Measurements from ENCODE around the gene TSC22D3.

The TSC22D3 gene

DNA sequence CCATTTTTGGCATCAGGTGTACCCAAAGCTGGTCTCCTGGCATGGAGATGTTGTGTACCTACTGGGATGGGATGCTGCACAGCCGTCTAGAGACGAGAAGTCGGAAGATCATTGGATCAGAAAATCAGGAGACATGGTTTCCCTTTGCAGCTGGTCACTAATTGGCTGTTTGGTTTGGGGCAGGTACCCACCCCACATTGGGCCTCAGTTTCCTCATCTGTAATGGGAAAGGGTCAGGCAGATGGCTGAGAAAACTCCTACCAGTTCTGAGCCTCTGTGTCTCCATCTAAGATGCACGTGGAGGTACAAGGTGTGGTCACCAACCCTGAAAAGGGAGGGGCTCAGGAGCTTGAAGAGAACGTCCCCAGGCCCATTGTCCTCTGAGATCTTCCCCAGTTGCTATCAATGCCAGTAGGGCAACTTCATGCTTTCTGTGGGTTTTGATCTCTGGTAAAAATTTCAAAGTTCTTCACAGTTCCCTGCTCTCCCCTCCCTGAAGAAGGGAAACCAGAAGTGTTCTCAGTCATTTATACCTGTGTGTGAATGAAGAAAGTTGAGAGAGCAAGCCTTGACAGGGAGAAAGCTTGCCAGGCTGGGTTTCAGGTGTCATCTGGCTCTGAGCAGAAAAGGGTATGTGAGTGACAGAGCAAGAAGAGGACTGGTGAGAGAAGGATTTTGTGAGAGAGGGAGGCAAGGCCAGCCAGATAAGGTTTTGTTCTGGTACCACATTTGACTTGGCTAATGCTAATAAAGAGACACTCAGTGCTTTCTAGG is 15.1 kb downstream of the TSC22D3 start:
- no peak for DNase-seq (ENCODE audit: low read depth in 2 of 2)

DNA sequence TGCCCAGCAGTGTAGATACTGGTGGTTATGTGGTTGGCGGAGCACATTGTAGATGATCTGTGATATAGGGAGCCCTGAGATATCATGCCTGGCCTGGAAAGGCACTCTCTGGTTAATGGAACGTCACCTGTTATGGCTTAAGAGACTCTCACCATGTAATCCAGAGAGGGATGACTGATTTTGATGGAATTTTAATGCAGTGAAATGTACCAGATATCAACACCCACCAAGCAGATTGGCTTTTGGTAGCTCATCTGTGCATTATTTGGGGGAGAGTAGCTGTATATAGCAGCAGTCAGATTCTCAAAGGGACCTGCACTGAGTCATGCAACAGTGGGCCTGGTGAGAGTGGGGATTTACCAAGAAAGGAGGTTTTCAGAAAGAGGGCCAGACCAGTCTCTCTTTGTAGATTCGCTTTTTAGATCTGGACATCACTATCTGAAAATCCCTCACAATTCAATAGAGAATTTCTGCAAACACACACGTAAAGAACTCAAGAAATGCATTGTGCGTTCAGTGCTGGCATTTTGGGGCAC is 17.3 kb downstream of the TSC22D3 start:
- DNase-seq (ENCODE audit: low read depth in 2 of 2) = no peak

DNA sequence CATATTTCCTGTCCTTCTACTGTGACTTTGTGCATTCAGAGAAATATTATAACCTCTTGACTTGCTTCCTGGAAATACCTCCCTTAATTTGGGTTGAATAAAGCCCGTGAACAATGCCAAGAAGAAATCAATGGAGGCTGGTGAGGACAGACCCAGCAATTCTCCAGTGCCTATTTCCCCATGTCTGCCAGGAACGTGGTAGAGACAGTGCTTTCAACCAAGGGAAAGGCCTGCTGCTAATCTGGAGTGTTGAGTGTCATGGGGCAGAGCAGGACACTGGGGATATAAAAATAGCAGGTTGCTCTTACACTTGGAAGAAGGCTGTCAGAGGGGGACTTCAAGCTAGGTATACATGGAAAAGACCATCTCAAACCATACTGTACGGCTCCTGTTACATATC is 19.9 kb downstream of the TSC22D3 start:
- no peak for DNase-seq (ENCODE audit: low read depth in 2 of 2)

DNA sequence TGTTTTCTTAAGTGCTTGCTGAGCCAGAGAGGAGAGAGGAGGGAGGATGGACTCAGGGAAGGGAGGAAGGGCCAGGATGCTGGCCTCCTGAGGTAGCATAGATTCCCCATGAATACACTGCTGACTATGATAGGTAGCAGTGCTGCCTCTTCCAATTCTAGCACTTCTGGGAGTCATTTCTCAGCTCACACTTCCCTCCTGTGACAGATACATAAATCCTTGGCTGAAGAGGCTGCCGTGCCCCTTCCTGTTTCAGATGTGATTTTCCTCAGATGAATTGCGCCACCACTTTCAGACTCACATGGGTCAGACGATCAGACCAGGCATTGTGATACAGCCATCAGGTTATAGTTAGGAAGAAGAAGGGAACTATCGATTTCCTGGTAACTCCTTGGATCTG is 22.4 kb downstream of the TSC22D3 start:
- DNase-seq (ENCODE audit: low read depth in 2 of 2) = no peak

DNA sequence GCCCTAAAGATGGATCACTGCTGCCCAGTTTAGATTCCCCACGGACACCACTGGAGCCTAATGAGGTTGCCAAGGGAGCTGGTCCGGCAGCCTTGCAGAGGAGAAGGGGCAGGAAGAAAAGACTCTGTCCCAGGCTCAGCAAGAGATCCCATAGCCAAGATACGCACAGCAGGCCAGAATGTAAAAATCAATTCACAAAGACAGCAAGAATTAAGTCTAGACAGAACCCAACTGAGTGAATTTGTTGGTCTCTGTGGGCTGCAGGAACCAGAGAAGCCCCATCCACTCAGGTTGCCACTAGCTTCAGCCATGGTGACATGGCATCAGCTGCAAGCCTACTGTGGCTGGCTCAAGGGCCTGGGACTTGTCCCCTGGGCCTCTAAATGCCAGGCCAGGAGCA is 22.9 kb downstream of the TSC22D3 start:
- DNase-seq (ENCODE audit: low read depth in 2 of 2) = no peak

DNA sequence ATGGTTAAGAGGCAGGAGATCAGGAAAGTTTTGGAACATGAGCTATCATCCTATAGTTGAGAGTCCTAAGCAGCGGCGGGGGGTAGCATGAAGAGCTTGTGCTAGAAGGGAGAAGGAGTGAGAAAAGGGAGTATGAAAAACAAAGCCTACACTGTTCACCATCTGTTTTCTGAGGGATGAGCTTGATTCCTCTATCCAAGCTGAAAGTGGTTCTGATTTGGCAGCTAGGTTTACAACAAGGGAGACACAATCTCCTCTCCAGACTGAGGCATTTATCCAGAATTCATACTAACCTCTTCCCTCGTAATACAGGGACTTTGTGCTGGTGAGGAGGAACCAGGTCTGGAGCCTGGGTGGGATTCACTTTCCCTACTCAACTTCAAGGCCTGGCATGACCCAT is 23.5 kb downstream of the TSC22D3 start:
- no peak for DNase-seq (ENCODE audit: low read depth in 2 of 2)

DNA sequence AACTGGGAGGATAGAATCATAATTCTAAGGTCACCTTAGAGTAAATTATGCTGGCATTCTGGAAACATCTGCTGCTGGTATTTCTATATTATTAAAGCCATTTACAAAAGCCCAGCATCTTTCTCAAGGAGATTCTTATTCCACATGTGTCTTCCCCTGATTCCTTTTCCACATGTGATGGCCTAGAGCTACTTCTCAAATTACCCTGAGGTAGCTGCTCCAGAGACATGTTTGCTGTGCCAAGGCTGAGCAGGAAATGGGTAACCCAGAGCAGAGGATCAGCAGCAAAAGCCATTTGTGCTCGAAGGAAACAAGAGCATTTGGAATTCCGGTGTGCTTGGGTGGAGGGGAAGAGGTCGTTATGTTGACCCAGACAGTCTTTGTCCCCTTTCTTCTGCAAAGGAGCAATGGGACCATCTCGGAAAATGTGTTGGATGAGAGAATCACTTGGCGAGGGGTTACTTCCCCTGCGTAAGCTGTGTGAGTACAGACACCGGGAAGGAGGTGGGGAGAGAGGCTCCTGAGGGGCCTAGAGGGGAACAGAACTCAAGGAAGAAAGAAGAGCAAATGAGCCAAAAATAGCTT is 24.6 kb downstream of the TSC22D3 start:
- DNase-seq (ENCODE audit: low read depth in 2 of 2) = no peak

DNA sequence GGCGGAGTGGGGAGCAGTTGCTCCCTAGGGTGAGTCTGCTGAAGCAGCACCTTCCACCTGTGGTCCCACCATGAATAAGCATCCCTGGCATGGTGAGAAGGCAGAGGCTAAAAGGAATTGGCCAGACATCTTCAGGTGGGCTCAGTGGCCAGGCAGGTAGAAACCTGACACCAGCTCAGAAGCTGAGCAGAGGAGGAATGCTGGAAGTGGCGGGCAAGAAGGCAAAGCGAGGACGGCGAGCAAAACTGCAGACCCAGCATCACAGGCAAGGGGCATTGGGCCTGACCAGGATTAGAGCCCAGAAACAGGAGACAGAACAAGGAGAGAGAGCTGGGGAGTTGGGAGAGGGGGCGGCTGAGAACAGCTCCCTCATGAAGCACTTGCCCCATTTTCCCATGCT is 25.3 kb downstream of the TSC22D3 start:
- DNase-seq (ENCODE audit: low read depth in 2 of 2) = no peak

DNA sequence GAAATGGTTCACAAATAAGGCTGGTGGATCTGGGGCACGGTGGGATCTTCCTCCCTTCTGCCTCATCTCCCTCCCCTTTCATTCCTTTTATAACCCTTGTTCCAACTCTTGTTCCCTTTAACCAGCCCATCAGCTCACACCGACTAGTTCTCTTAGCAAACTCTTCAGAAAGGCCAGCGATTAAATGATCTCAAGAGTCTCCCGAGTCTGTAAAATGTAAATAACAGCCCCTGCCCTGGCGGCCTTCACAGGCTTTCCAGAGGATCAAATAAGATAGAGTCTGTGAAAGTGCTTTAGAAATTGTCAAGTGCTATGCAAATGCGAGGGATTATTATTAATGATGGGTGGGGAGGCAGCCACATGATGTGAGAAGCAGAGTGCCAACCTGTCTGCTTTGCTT is 27.1 kb downstream of the TSC22D3 start:
- no peak for DNase-seq (ENCODE audit: low read depth in 2 of 2)

DNA sequence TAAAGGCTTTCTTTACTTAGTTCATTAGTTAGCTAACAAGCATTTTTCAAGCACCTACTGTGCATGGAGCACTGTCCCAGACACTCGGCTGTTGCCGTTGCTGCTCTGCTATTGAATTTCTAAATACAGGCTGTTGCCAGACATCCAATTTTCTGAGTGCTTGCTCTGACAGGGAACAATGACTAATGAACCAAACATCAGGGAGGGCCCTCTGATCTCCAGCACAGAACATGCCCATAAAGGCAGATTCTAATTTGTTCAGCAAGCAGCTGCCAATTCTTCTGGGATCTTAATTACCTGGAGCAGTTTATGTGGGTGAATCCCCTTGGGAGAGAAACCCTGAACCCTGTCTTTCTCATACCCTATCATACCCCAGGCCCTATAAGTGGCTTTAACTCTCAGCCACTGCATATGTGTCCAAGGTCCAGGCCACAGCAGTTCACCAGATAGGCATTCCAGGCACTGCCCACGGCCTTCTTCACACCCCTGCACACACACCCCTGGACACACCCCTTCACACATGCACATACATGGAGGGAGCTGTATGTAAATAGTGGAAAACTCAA is 27.9 kb downstream of the TSC22D3 start:
- no peak for DNase-seq (ENCODE audit: low read depth in 2 of 2)

DNA sequence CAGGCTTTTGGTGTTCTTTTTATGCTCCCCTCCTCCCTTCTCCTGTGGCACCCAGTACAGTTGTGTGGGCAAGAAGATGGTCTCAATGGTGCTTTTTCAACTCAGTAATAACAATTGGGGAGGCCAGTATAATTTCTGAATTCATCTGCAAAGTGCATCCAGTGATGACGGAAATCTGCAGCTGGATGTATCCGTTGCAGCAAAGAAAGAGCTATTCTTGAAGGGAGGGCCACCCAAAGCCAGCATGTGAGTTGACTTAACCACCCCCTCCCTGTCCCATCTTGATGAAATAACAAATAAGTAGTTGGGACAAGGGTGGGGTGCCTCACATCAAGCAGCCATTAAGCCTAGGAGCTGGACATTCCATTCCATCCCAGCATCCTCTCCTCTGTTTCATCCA is 30.7 kb downstream of the TSC22D3 start:
- no peak for DNase-seq (ENCODE audit: low read depth in 2 of 2)

DNA sequence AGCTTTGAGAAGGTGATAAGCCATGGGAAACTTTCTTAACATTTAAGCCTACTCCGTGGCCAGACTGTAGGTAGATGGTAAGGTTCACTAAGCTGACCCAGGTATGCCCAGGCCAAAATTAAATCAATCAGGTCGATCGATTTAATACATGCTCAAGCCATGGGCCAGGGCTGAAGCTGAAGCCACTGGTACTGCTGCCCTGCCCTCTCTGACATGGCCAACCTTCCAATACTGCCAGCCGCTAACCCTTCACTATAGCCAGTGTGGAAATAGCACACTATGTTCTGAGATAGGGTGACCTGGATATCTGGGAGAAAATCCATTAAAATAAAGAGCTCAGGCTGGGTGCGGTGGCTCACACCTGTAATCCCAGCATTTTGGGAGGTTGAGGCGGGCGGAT is 31.6 kb downstream of the TSC22D3 start:
- DNase-seq (ENCODE audit: low read depth in 2 of 2) = no peak

DNA sequence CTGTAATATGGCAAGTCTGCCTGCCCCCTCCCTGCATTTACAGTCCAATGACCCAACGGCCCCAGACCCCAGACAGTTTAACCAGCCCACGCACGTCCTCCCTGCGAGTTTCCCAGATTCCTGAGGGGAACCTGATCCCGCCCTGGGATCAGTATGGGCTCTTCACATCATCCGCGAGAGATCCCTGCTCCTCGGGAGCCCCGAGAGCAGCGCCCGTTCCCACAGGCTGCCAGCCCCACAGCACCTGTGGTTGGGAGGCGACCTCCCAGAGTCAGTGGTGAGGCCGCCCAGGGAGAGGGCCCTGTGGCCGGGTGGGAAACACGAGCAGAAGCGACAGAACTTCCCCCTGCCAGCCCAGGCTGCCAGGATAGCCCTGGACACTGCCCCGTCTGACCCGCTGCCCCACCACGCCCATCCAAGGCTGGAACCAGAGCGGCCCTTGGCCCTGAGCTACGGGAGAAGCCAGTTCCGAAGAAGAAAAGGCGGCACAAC is 32.8 kb downstream of the TSC22D3 start:
- no peak for DNase-seq (ENCODE audit: low read depth in 2 of 2)

DNA sequence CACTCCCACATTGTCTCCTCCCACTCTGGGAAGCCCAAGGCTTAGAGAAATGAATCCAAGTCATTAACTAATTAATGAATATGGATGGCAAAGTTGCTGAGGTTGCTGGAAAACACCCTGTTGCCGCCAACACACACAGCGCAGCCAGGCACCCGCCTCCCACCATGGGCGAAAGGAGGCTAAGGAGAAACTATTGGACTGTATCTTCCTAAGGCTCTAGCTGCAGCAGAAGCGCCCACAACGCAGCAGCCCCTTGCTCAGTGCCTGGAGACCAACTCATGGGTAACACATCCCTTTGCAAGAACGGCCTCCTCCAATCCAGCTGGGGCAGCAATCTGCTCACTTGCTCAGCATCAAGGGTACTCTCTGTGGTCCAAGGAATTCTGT is 34.2 kb downstream of the TSC22D3 start:
- DNase-seq (ENCODE audit: low read depth in 2 of 2) = no peak

DNA sequence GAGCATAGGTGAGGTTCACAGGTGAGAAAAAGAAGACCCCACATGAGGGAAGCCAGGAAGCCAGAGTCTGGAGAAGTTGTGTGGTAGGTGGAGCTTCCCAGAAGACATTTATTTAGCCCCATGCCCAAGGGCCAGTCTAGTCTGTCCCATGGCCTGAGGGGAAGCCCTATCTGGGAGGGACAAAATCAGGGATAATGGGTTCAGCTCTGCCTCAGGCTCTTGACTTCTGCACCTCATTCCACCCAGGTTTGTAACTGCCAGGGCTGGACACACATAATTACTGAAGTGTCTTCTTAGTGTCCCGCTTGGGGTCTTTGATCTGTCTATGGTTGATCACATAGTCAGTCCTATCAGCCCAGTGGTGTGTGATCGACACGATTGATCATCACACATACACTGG is 36.0 kb downstream of the TSC22D3 start:
- no peak for DNase-seq (ENCODE audit: low read depth in 2 of 2)

DNA sequence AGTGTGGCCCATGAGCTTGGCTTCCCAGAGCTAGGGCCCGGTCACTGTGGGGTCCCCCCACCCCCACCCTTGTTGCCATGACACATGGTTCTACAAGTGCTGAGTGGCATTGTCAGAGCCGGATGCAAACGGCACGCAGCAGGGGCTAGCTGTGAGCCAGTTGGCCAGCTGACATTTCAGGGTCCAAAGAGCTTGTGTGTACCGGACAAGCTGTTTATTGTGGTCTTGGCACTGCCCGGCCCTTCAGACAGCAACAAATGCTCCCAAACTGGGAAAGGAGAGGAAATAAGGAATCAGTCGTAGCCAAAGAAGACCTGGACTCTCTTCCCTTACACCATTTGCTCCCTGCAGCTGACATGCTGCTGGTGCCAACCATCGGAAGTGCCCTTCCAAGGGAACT is 36.8 kb downstream of the TSC22D3 start:
- no peak for DNase-seq (ENCODE audit: low read depth in 2 of 2)

DNA sequence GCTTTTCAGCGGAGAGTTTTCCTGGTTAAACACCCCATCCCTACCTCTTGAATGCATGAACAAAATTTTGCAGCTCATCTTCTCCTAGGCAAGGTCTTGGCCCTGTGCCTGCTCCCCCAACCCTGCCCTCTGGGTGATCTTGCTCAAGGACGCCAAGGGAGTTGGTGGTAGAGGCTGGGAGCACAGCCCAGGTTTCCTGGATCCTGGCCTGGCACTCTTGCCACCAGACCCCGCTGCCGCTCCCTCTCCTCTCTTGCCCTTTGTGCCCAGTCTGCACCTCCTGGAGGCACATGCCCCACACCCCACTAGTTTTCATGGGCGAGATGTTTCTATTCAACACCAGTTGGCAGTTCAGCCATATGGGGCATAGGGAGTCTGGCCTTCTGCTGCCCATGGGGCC is 37.3 kb downstream of the TSC22D3 start:
- no peak for DNase-seq (ENCODE audit: low read depth in 2 of 2)

DNA sequence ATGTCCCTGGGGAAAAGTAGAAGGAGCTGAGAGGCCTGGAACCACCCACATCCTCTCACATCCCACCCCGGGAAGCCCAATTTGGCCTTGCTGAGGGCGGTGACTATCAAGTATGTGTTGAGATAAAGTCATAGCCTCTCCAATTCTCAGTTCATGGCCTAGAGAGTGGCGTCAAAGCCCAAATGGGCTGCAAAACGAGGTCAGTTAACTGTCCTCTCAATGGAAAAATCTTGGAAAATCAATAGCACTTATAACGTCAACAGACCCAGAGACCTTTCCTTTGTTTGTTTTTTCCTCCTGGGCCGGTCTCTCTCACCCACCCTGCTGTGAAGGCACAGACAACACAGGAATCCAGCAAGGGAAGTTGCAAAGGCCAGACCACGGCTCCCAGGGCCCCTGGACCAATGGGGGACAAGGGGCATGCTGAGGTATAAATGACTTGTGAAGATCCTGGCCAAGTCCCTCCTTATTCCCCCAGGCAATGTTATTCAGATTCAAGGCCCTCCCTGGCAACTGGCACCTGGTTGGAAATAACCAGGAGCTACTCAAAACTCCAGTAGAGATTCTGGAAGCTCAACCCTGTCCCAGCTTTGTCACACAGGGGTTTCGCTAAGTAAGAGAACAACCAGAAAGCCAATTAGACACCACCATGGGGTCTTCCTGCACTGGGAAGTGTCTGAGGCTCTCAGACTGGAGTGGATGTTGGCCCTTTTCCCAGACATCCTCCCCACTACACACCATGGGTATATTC is 38.6 kb downstream of the TSC22D3 start:
- no peak for DNase-seq (ENCODE audit: low read depth in 2 of 2)

DNA sequence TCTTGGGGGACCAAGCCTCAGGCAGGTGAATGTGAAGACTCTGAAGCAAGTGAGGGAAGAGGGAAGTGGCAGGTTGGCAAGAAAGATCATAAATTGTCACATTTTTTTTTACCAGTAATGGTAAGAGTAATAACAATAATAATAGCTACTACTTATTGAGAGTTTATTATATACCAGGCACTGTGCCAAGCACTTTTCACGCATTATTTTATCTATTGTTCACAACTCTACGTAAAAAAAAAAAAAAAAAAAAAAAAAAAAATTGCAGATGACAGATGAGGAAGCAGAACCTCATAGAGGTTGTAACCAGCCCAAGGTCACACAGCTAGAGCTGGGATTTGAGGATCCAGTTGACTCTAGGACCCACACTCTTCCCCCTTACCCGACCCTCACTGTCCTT is 40.9 kb downstream of the TSC22D3 start:
- no peak for DNase-seq (ENCODE audit: low read depth in 2 of 2)

DNA sequence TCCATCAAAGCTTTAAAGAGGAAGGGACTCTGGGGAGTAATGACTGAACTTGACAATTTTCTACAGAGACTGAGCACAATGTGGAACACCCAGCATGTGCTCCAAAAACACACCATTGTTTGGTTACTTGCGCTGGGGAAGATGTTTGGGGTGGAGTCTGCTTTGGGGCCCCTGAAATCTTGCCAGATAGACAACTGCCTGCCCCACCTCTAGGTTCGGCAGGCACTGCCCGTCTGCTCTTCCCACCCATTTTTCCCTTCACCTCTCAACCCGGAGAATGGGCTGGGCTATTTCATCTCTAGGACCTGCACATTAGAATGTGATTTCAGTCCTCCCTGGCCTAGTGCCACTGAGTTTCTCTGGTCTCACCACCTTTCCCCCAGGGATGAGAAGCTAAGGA is 41.9 kb downstream of the TSC22D3 start:
- no peak for DNase-seq (ENCODE audit: low read depth in 2 of 2)

DNA sequence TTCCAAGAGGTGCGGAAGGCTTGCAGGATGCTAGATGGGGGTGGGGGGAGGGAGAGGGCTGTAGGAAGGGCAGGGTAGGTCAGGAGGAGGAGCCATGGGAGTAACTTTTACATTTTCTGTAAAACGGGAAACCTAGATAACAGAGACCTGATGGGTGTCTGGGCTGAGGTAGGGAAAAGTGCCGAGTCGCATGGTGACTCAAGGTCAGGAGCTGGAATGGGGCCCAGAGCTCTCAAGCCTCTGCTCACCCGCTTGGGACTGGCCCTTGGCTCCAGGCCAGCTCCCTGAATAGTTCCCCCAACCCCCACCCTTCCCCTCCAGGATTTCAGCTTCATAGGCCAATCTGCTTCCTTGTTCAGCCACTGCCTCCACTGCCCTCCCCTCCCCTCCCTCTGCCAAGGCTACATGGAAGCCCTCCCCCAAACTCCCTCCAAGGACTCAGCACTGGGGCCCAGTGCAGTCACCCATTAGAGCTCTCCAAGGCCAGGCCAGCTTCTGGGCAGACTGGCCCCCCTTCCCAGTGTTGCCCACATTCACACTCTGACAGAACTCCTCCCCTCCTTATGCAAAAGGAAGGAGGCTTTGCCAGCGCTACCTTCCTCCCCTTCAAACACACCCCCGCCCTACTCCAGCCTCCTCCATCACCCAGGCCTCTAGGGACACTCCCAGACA is 43.6 kb downstream of the TSC22D3 start:
- DNase-seq (ENCODE audit: low read depth in 2 of 2) = no peak

Measured in stimulated activated CD8-positive, alpha-beta memory T cell treated with anti-CD3 and anti-CD28 coated beads, Interleukin-7, amount 100 ng/mL, for 4 hours (primary cell).